Stimulated activated CD4-positive, alpha-beta T cell treated with anti-CD3 and anti-CD28 coated beads, Interleukin-4, amount 100 ng/mL, for 24 hours (primary cell): ENCODE results near the gene EPHB1.

Source experiments
- DNase-seq: peaks from one replicate; pipeline ENCODE4 v3.0.0-alpha.2; 2020

Gene EPHB1

DNA sequence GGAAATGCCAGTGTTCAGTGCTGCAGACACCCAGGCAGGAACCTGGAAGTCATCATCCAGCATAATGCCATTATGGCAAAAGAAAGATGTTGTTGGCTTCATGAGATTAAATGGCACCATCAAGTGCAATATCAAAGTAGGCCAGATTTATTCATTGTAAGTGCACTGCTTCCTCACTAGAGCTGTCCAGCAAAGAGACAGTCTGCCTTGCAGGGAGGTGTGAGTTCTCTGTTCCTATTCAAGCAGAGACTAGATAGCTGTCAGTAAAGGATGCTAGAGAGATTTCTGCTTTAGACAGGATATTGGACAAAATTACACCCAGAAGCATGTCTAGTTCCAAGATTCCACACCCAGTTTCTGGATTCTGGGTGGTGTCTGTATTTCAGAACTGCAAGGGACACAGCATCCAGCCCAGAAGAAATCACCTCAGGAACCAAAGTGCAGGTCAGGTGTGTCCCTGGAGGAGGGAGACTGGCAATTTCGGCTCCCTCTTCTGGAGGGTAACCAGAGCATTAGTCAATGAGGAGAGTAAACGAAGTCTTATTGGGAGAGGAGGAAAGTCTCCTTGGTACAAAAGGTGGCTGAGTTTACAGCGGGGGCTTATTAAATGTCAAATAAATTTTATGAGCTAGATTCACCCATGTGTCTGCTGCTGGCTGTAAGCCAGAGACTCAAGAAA is 377.3 kb downstream of the EPHB1 start:
- no peak for DNase-seq

DNA sequence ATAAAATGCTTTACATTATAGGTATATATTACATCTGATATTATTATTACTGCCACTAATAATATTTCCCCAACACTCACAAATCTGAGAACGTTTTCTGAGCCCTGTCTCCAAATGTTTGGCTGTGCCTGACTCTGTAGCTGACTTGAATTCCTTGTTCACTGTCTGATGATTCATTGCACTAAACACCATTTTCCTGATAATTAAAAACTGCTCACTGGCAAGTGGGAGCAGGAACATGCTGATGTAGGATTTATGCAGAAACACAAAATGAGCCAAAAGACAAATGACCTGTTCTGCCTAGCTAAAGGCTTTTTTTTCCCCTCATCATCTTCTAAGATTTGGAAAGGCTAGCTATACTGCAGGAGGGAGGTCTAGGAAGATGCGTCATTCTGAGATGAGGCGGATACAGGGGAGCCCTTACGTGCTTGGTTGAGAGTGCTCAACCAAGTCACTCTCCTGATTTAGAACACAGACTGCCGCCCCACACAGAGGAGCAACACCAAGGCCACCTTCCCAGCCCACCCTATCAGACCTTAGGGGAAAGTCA is 380.7 kb downstream of the EPHB1 start:
- DNase-seq, result no peak

DNA sequence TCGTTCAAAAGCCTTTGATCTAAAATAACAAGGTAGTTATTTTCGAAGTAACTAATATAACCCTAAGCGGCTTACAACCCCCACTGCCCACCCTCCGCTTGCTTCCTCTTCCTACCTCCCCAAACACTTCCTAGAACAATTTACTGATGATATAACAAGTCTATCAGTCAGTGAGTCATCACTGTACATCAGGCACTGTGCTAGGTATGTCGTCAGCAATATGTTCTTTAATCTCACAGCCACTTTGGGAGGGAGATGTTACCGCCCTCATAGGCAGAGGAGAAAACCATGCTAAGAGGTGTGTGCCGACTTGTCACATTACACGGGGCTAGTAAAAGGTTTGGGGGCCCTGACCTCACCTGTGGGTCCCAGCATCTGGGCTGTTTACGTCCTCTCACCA is 381.8 kb downstream of the EPHB1 start:
- DNase-seq, result no peak

DNA sequence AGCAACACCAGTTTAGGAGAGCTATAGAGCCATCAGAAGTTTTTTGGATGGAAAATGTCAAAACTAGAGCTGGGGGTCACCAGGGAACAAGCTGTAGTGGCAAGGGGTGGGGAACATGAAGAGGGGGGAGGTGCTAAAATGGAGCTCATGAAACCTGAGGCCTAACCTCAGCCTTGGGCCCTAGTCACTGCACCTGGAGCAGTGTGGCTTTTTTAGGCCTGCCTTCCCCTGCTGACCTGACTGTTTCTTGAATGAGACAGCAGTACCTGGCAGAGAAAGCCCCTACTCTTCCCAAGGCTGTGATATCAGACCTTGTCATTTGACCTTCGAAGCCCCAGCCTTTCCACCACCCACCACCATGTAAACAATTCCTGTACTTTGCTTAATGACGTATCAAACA is 383.5 kb downstream of the EPHB1 start:
- no peak for DNase-seq

DNA sequence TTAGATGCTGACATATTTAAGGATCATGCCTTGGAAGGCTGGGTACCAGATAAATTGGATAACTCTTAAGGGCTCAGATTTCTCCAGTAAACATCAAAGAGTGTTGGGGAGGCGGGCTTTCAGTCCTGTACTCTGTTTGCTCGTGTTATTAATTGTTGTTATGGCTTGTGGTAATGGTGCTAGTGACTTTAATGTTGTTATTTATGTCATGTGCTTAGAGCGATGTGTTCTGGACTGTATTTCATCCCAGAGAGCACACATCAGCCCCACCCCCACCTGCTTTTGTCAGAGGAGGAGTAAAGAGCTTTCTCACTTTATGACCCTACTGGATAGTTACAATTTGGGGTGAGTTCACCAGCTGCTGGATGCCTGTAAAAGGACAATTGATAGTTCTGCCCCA is 386.3 kb downstream of the EPHB1 start:
- no peak for DNase-seq

DNA sequence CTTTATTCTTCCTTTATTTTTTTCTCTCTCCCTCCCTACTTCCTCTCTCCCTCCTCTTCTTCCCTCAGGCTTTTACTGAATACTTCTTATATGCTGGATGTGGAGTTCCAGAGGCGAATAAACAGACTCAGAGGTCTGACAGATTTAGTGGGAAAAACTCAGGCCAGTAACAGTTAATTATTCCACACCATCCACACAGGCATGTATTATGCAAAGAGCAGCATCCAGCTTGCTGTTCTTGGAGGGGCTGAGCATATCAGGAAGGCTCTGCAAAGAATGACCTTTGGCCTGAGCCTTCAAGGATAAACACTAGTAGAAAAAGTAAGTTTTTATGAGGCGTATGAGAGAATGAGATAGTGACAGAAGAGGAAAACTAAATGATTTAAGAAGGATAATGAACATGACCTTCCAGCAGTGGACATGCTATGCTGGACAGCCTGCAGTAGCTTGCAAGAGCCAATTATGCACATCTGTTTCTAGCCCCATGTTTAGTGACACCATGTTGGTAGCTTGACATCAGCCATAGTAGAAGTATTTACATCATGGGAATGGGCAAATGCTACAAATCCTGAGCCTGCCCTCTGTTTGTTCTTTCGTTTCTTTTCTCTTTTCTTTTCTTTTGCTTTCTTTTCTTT is 387.4 kb downstream of the EPHB1 start:
- DNase-seq, result no peak

DNA sequence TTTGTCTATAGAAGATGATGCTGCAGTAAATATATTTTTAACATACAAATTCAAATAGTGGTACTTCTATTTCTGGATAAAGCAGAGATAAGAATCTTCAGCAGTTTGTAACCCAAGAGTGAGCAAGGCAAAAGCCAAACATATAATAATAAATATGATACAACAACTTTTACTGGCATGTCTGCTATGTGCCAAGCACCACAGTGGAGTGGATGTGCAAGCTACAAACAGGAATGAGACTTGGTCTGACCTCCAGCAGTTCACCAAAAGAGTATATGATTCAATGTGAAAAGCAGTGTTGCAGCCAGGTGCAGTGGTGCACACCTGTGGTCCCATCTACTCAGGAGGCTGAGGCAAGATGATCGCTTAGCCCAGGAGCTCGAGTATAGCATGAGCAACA is 395.6 kb downstream of the EPHB1 start:
- no peak for DNase-seq

DNA sequence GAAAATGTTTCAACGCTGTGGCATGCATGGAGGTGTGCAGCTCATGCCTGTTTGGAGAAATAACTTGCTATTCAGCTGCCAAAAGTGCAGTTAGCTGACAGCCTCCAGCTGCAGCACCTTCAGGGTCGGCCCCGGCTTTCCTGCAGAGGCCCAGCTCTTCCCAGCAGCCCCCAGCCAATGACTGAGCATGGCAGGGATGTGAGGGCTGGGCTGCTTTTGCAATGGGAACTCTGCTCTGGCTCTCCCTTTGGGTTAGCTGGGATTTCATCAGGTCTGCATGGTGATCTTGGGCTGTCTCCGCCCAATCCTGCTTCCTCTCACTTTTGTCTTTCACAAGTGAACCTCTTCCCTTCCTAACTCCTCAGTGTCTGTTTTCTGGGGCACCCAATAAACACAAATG is 396.6 kb downstream of the EPHB1 start:
- no peak for DNase-seq

DNA sequence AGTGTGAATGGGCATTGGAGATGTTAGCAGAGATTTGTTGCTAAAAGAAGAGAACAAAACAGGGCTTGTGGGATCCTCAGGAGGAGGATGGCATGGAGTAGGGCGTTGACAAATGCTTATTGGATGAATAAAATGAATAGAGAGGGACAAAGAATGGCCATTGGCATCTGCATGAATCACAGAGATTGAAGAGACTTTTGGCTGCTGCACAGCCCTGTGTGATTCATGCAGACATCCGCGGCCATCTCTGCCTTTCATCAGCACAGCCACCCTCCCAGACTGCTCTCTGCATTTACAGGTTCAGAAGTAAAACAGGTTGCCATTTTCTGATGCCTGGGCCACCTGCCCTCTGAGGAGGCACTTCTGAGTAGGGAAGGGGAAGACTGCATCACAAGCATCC is 397.9 kb downstream of the EPHB1 start:
- DNase-seq, result no peak

DNA sequence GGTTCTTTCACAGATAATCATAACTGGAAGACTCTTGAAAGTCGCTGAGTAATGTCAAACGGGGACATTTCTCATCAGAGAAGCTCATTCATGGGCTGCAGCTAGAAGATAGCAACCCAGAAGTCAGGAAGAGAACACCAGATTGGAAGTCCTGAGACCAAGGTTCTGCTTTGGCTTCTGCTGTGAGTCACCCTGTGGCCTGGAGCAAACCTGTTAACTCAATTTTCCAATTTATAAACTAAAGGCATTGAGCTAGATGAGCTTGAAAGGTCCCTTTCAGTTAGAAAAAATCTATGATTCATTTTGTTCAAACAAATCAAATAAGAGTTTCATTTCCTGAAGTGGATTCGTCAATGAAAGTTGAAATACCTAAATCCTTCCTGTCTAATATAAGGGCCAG is 402.2 kb downstream of the EPHB1 start:
- DNase-seq, result no peak

DNA sequence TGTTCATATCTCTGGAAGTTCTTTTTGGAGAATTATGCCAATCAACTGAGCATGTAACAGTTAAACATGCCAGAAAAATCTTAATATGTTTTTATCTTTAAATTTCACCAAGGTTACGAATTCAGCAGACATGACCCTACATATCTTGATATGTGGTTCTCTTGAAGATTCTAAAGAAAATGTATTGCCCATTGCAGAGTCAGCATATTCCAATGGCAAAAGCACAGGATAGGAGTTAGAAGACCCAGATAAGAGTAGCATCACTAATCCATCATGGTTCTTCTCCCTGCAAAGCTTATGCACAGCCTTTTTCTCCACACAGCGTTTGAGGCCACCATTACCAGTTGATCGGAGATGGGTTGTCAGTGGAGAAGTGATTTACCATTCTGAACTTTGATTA is 402.8 kb downstream of the EPHB1 start:
- DNase-seq, result no peak

DNA sequence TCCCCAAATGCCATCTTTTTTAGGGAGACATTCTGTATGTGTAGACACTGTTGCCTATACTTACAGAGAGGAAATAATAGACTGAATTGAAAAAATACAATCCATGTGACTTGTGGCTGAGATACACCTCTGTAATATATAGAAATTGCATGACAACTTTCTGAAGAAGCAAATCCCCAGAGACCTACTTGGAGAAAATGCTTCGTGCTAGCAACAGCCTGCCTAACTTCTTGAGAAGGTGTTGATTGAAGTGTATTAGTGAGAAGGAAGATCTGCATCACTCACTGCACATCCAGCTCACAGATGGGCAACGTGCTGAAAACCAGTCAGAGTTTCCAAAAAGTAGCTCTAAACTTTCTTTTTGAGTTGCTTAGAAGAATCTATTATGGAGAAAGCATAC is 404.1 kb downstream of the EPHB1 start:
- no peak for DNase-seq

DNA sequence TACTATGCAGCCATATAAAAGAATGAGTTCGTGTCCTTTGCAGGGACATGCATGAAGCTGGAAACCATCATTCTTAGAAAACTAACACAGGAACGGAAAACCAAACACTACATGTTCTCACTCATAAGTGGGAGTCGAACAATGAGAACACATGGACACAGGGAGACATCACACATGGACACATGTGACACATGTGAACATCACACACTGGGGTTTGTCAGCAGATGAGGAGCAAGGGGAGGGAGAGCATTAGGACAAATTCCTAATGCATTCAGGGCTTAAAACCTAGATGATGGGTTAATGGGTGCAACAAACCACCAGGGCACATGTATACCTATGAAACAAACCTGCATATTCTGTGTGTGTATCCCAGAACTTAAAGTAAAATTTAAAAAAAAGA is 408.0 kb downstream of the EPHB1 start:
- no peak for DNase-seq

DNA sequence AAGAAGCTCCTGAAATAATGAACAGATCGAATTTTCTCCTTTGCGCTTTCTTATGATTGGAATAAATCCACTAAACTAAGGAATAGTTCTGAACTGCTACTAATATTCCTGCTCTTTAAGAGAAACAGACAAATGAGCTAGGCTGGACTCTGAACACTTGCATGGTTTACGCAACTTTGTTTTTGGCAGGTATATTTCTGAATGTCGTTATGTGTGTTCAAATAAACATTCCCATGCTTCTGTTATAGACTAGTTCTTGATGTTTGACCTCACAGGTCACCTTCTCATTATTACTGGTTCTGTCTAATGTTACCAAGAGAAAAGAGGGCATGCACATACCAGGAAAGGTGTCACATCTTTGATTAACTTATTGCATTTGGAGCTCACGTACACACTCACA is 418.2 kb downstream of the EPHB1 start:
- DNase-seq, result no peak

DNA sequence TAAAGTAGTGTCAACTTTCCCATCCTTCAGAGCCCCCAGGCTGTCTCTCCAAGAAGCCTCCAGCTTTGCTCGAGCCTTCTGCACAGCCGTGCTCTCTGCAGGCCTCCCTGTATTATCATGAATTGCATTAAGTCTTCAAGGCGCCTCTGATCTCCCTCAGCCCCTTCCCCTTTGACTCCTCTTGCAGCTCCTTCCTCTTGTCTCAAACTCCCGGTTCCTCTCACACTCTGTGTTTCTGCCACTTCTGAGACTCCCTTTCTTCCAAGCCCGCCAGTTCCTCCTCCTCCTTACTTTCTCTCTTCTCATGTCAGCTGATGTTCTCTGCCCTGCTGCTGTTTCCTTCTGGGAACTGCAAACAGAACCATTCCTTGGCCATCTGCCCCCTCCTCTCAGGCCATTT is 418.8 kb downstream of the EPHB1 start:
- no peak for DNase-seq

DNA sequence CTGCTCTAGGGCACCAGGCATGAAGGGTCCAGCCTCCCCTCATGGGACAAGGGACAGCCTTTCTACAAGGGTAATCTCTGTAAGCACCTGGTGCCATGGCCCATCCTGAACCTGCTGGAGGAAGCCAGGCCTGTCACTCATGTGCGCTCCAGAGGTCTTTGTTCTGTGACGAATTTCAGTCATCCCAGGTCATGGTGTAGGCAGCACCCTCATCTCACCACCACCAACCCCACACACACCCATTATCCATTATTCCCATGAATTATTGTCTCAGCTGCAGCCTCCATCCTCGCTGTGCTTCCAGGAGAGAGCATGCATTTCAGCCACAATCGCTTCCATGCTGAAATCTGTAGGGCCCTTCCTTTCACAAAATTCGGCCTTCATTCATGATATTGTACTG is 419.3 kb downstream of the EPHB1 start:
- DNase-seq, result no peak

DNA sequence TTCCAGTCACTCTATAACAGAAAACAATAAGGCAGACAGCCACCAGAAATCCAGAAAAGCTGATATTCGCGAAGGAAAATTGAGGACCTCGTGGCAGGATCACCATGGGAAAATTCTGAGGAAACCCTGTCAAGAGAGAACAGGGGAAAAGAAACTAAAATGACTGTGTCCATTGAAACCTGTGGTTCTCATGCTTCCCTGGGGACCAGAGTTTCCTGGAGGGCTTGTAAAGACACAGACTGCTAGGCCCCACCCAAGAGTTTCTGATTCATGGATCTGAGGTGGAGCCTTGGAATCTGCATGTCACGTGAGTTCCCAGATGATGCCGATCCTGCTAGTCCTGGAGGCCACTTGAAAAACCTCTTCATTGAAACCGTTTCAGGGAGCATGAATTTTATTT is 420.5 kb downstream of the EPHB1 start:
- no peak for DNase-seq

DNA sequence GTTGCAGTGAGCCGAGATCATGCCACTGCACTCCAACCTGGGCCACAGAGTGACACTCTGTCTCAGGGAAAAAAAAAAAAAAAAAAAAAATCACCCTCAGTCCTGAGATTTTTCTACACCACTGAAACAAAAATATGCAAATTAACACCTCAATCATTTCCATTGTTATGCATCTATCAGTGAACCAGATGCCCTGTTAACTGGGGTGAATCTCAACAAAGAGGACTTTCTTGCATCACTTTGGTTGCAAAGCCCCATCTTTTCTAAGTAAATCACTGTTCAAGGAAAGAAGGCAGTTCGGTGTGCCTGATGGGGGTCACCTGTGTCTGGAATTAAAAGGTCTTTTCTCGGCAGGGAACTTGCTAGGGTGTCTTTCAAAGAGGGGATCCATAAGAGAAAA is 421.6 kb downstream of the EPHB1 start:
- no peak for DNase-seq

DNA sequence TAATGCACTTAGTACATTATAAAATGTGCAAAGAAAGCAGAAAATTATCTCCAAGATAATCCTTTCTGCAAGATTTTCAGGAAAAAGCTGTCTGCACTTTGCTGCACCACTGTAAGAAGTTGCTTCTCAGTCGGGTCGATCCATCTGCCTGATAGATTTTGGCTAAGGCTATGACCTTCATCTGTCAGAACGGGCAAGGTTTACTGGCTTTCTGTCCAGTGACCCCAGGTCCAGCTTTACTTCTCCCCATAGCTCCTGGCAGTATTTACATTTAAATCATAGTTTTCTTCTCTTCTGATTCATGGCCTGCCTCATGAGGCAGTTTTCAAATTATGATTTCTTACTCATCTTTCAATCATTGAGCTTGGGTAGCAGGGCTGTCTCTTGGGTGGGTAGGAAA is 422.7 kb downstream of the EPHB1 start:
- no peak for DNase-seq

DNA sequence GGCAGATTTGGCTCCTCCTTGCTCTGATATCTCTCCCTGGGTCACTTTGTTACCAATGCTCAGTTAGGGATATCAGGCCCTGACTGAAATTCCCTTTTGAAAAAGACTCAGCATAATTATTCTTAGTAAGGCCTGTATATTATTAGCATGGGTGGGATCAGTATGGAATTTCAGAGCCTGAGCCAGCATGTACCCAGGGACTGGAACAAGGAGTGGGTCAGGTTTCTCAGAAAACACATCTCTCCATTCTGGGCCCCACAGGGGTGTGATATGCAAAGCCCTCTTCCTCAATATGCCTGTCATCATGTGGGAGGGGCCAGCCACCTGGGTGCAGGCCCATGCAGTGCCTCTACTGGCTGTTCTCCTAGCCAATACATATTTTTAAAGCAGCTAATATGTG is 423.2 kb downstream of the EPHB1 start:
- DNase-seq, result no peak

DNA sequence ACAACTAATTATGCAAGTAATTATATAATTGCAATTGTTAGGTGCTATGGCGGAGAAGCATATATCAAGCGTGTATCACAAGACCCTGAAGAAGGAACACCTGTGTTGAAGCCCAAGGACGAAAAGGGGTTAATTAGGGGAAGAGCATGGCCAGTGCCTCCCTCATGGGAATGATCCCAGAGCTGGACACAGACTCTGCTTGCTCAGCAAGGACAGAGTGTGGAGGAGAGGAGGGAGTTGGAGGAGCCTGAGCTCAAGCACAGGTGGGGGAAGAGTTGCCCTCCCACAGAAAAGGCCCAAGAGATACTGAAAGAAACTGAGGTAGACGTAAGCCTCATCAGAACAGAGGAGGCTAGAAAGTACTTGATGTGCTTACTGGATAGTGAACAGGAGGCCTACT is 423.7 kb downstream of the EPHB1 start:
- no peak for DNase-seq

DNA sequence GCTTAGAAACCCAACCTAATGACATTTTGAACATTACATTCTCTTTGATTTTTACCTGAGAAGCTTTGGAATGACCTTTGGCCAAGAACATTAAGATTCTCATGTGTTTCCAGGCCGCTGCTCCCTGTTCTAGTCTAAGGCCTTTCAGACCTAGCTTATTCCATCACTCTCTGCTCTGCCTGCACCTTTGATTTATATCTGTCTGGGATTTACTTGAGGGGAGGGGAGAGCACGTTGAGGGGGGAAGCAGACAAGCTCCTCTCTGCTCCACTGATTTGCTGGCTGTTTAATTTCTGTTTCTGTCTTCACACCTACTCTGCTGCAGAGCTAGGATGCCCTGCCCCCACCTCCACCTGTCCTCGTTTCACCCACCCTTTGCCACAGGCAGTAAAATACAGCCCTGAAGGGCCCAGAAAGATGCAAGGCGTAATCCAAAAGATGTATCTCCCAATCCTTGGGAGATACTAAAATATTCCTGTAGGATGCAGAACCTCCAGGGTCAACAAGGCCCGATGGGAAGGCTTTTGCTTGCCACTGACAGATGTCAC is 429.8 kb downstream of the EPHB1 start:
- DNase-seq, result no peak

DNA sequence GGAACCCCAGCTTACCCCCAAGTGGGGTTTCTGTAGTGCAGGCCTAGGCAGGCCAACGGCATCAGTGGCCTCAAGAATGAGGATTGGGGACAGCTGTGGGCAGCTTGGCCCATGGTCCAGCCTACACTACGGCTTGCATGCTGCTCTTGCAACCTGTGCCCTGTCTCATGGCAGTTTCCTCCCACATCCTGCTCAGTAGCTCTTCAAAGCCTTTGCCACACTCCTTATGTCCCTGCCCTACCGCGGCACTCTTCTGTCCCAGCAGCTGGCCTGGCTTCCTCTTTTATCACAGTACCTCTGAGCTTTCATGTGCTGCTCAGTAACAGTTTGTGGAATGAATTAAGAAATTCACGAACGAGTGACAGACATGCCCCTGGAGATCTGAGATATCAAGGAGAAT is 431.0 kb downstream of the EPHB1 start:
- DNase-seq, result no peak

DNA sequence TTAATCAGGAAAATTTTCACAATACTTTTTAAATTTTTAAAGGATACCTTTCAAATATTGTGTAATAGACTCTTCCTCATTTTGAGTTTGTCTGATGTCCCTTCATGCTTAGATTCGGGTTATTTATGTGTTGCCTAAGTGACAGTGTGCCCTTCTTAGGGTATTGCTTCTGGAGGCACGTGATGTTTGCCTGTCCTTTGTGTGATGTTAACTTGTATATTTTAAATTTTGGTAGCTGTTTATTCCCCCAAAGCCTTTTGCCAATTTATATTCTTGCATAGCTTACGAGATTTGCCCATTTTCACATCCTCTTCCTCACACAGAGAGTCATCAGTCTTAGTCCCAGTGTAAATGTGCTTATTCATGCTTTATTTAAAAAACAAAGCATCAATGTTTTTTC is 433.1 kb downstream of the EPHB1 start:
- no peak for DNase-seq

DNA sequence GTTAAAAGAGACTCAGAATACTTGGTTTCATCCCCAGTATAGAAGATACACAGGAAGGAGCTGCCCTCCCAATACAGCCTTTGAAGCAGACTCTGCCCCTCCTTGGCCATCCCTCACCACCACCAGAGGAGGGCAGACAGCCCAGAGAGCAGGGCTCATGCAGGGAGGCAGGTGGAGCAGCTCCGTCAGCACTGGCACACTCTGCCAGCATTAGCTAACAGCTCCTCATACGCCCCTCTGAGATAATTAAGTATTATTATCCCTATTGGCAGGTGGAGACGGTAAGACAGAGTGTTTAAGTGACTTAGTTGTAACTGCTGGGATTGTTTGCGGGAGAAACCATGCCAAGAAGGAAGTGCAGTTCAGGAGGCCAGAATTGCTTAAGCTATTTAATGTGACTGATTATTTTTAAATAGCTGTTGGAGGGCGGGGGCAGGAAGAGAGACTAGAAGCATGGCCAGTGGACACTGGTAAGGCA is 434.0 kb downstream of the EPHB1 start:
- no peak for DNase-seq
